Esophagus mucosa (tissue), 1 donor: ENCODE measurements around the gene PCDHGA9. TPM values are rescaled to one million over a fixed set of nuclear protein-coding genes. Genes with fewer than 3 reads are reported as not detected.

Experiments
- total RNA-seq: library from RNA; stranded (reverse); gene quantifications from one replicate; pipeline ENCODE4 v1.2.4, GENCODE V29; 2023
- donor health status: DM: yes; HTN: yes; CAD: no.

PCDHGA9 gene
- total RNA-seq, 1 donor from 2014 or later, result 3.1 TPM

Other genes starting within 250 kb of the PCDHGA9 start
- gene PCDHB7, start 230.1 kb upstream of the PCDHGA9 start, total RNA-seq, result 0.20 TPM
- gene PCDHB8, start 225.0 kb upstream of the PCDHGA9 start, total RNA-seq, result 0.40 TPM
- 0.48 TPM for gene PCDHB16, start 220.4 kb upstream of the PCDHGA9 start, total RNA-seq
- gene PCDHB9, start 215.6 kb upstream of the PCDHGA9 start, total RNA-seq, result 0.48 TPM
- gene PCDHB10, start 210.4 kb upstream of the PCDHGA9 start, total RNA-seq, result 0.80 TPM
- 0.44 TPM for gene PCDHB11, start 203.2 kb upstream of the PCDHGA9 start, total RNA-seq
- gene PCDHB12, start 194.1 kb upstream of the PCDHGA9 start, total RNA-seq, result 0.72 TPM
- 3.4 TPM for gene PCDHB13, start 188.9 kb upstream of the PCDHGA9 start, total RNA-seq
- gene PCDHB14, start 179.4 kb upstream of the PCDHGA9 start, total RNA-seq, result 2.0 TPM
- gene PCDHB15, start 157.4 kb upstream of the PCDHGA9 start, total RNA-seq, result 0.44 TPM
- gene SLC25A2, start 98.7 kb upstream of the PCDHGA9 start, total RNA-seq, result 0.24 TPM
- gene TAF7, start 82.0 kb upstream of the PCDHGA9 start, total RNA-seq, result 35.1 TPM
- gene PCDHGA1, start 72.3 kb upstream of the PCDHGA9 start, total RNA-seq, result 0.40 TPM
- 0.68 TPM for gene PCDHGA2, start 64.0 kb upstream of the PCDHGA9 start, total RNA-seq
- 0.76 TPM for gene PCDHGA3, start 58.9 kb upstream of the PCDHGA9 start, total RNA-seq
- 0.92 TPM for gene PCDHGB1, start 52.7 kb upstream of the PCDHGA9 start, total RNA-seq
- gene PCDHGA4, start 47.8 kb upstream of the PCDHGA9 start, total RNA-seq, result 0.48 TPM
- gene PCDHGB2, start 42.8 kb upstream of the PCDHGA9 start, total RNA-seq, result 1.2 TPM
- gene PCDHGA5, start 38.6 kb upstream of the PCDHGA9 start, total RNA-seq, result 0.72 TPM
- 0.76 TPM for gene PCDHGB3, start 32.5 kb upstream of the PCDHGA9 start, total RNA-seq
- 1.2 TPM for gene PCDHGA6, start 28.9 kb upstream of the PCDHGA9 start, total RNA-seq
- 1.6 TPM for gene PCDHGA7, start 20.0 kb upstream of the PCDHGA9 start, total RNA-seq
- 2.8 TPM for gene PCDHGB4, start 15.1 kb upstream of the PCDHGA9 start, total RNA-seq
- gene PCDHGA8, start 10.1 kb upstream of the PCDHGA9 start, total RNA-seq, result 0.64 TPM
- gene PCDHGB5, start 4.8 kb upstream of the PCDHGA9 start, total RNA-seq, result 5.8 TPM
- gene PCDHGB6, start 5.2 kb downstream of the PCDHGA9 start, total RNA-seq, result 3.0 TPM
- 5.3 TPM for gene PCDHGA10, start 10.2 kb downstream of the PCDHGA9 start, total RNA-seq
- gene PCDHGB7, start 14.9 kb downstream of the PCDHGA9 start, total RNA-seq, result 3.3 TPM
- 1.9 TPM for gene PCDHGA11, start 18.3 kb downstream of the PCDHGA9 start, total RNA-seq
- 1.5 TPM for gene PCDHGA12, start 27.7 kb downstream of the PCDHGA9 start, total RNA-seq
- 38.8 TPM for gene PCDHGC3, start 73.2 kb downstream of the PCDHGA9 start, total RNA-seq
- gene PCDHGC4, start 82.3 kb downstream of the PCDHGA9 start, total RNA-seq, result 1.1 TPM
- 1.0 TPM for gene PCDHGC5, start 86.3 kb downstream of the PCDHGA9 start, total RNA-seq
- 108 TPM for gene DIAPH1, start 216.2 kb downstream of the PCDHGA9 start, total RNA-seq
- 48.2 TPM for gene HDAC3, start 234.1 kb downstream of the PCDHGA9 start, total RNA-seq
- gene RELL2, start 234.2 kb downstream of the PCDHGA9 start, total RNA-seq, result 4.5 TPM
- 5.8 TPM for gene FCHSD1, start 248.6 kb downstream of the PCDHGA9 start, total RNA-seq